HG03280 (cell line): Measurements from ENCODE around the gene TUBB6.

ENCODE experiments used
- ATAC-seq: cut with Tn5 transposase; IDR thresholded peaks from one replicate; pipeline ENCODE4 v1.9.1; 2021; ENCODE audit warnings: mild to moderate bottlenecking, moderate library complexity; ENCODE audit not compliant: unreplicated experiment

Gene TUBB6

GRCh38 chr18:12307701-12308385 lies at the start of gene TUBB6:
Gene TUBB6 (plus strand): TSS chr18:12308241. CDS start chr18:12308293, 52 bp downstream.
- ATAC-seq, result peak; percentile 50

GRCh38 chr18:12258719-12259705 lies 49.0 kb upstream of the TUBB6 start:
- ATAC-seq, result no peak

GRCh38 chr18:12262748-12263147 lies 45.3 kb upstream of the TUBB6 start:
- ATAC-seq, result no peak

GRCh38 chr18:12264864-12265263 lies 43.2 kb upstream of the TUBB6 start:
- ATAC-seq, result no peak

GRCh38 chr18:12271376-12272235 lies 36.4 kb upstream of the TUBB6 start:
- ATAC-seq, result no peak

- no peak for ATAC-seq
Observed at GRCh38 chr18:12274793-12275192, 33.2 kb upstream of the TUBB6 start.

GRCh38 chr18:12276736-12277554 lies 31.1 kb upstream of the TUBB6 start:
- ATAC-seq, result no peak

- no peak for ATAC-seq
Observed at GRCh38 chr18:12278215-12278671, 29.8 kb upstream of the TUBB6 start.

GRCh38 chr18:12278741-12279682 lies 29.0 kb upstream of the TUBB6 start:
- ATAC-seq, result no peak

GRCh38 chr18:12279781-12280531 lies 28.1 kb upstream of the TUBB6 start:
- no peak for ATAC-seq

GRCh38 chr18:12281861-12282260 lies 26.2 kb upstream of the TUBB6 start:
- no peak for ATAC-seq

- ATAC-seq, result no peak
Observed at GRCh38 chr18:12282442-12283039, 25.5 kb upstream of the TUBB6 start.

GRCh38 chr18:12283256-12283655 lies 24.8 kb upstream of the TUBB6 start:
- ATAC-seq, result no peak

GRCh38 chr18:12283666-12284065 lies 24.4 kb upstream of the TUBB6 start:
- no peak for ATAC-seq

- ATAC-seq, result no peak
Observed at GRCh38 chr18:12287131-12287681, 20.8 kb upstream of the TUBB6 start.

GRCh38 chr18:12287684-12288402 lies 20.2 kb upstream of the TUBB6 start:
- no peak for ATAC-seq

GRCh38 chr18:12288403-12288755 lies 19.7 kb upstream of the TUBB6 start:
- no peak for ATAC-seq
